ENCODE results near the gene PPA2. TPM values are rescaled to one million over a fixed set of nuclear protein-coding genes. Genes with fewer than 3 reads are reported as not detected.

The PPA2 gene
- total RNA-seq, 1 experiment from 2014 or later: 76.4 TPM

DNA sequence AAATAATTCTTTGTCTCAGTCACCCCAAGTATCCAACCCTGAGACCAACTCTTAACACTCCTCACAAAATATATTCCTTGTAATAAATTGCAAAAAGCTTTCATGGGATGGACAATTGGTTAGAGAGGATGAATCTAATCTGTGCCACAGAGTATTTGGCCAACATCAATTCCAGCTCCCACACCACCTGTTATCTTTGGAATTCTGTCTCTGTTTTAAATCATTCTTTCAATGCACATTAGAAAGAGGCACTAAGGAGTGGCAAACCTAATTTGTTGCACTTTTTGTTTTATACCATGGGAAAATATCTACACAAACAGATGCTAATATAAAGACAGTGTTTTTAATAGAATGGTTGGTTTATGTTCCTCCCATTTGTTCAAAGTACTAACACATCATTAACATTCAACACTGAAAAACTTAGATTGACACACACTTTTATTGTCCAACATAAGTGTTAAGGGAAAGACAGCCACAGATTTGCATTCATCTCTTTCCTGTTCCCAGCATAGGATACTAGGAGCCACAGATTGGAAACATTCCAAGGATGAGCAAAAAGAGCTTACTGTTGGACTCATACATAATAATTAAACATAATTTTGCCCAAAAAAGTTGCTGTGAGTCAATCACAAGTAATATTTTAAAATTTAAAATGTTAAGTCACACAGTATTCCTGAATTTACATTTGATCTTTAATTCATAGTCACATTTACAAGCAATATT is 116.4 kb downstream of the PPA2 start:
- H3K23me2 ChIP-seq (ENCODE audit: insufficient read length, low read depth, low read length, poor library complexity, severe bottlenecking): no peaks in the 10 kb centered on the region
- no peak overlapping the region for H3K56ac ChIP-seq (ENCODE audit: insufficient read length, low read depth, low read length)
- no peak overlapping the region for H4K8ac ChIP-seq (replicated peaks; ENCODE audit: insufficient read length, low read depth, low read length)
- no peak overlapping the region for H3K4ac ChIP-seq (ENCODE audit: low read depth, low read length)
- no peaks in the 10 kb centered on the region for H3K4me1 Mint-ChIP-seq
- H3K79me2 ChIP-seq (ENCODE audit: insufficient read depth, low read length): no peaks in the 10 kb centered on the region
- no peaks in the 10 kb centered on the region for H3K4me1 ChIP-seq (ENCODE audit: insufficient read depth, low read length)
- no peak overlapping the region for H3K23ac ChIP-seq (ENCODE audit: insufficient read length, low read depth, low read length)
- H3K9me3 ChIP-seq (ENCODE audit: control insufficient read depth, low read depth, low read length): no peaks in the 10 kb centered on the region
- H3K9ac ChIP-seq (ENCODE audit: extremely low read depth, insufficient read length, low read length): no peak overlapping the region
- H3K27ac Mint-ChIP-seq: no peak overlapping the region
- H3K27ac ChIP-seq (ENCODE audit: insufficient read length, low read depth, low read length): no peak overlapping the region
- H4K20me1 ChIP-seq (ENCODE audit: control insufficient read depth, insufficient read depth, insufficient read length): no peaks in the 10 kb centered on the region
- peaks cover 9 to 12% (median 10%) of the 10 kb centered on the region in 3 experiments; a peak in 6 of 7 replicates for H3K36me3 Mint-ChIP-seq (ENCODE audit: insufficient read depth in 1 of 3, low read depth in 3 of 3)
- H2AFZ ChIP-seq (ENCODE audit: low read length): no peak overlapping the region
- no peaks in the 10 kb centered on the region for H3K27me3 Mint-ChIP-seq (ENCODE audit: low read depth)
- peaks cover 0 to 3% of the 10 kb centered on the region in 2 experiments; a peak in 1 of 5 replicates for H3K9me3 Mint-ChIP-seq
- H4K5ac ChIP-seq (ENCODE audit: insufficient read length, low read depth, low read length): no peak overlapping the region
- no peak overlapping the region for H3K4me3 Mint-ChIP-seq
- H3K27me3 ChIP-seq (ENCODE audit: insufficient read depth, low read length): no peaks in the 10 kb centered on the region
- H3K79me1 ChIP-seq (ENCODE audit: insufficient read depth, low read depth, low read length, poor library complexity, severe bottlenecking): no peaks in the 10 kb centered on the region
- H3K4me2 ChIP-seq (ENCODE audit: insufficient read depth, insufficient read length, low read length): no peak overlapping the region
- no peak overlapping the region for H3K18ac ChIP-seq (ENCODE audit: insufficient read length, low read depth, low read length)
- no peak overlapping the region for H4K91ac ChIP-seq (ENCODE audit: insufficient read length, low read depth, low read length)
- no peak overlapping the region for H2BK5ac ChIP-seq (ENCODE audit: insufficient read length, low read length)
- no peak overlapping the region for H3K14ac ChIP-seq (ENCODE audit: insufficient read depth, low read length)
- TF ChIP-seq, protein P1, sequence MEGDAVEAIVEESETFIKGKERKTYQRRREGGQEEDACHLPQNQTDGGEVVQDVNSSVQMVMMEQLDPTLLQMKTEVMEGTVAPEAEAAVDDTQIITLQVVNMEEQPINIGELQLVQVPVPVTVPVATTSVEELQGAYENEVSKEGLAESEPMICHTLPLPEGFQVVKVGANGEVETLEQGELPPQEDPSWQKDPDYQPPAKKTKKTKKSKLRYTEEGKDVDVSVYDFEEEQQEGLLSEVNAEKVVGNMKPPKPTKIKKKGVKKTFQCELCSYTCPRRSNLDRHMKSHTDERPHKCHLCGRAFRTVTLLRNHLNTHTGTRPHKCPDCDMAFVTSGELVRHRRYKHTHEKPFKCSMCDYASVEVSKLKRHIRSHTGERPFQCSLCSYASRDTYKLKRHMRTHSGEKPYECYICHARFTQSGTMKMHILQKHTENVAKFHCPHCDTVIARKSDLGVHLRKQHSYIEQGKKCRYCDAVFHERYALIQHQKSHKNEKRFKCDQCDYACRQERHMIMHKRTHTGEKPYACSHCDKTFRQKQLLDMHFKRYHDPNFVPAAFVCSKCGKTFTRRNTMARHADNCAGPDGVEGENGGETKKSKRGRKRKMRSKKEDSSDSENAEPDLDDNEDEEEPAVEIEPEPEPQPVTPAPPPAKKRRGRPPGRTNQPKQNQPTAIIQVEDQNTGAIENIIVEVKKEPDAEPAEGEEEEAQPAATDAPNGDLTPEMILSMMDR (conservative IDR thresholded peaks at IDR 0.05): no peak
- no peak overlapping the region for H2BK15ac ChIP-seq (ENCODE audit: low read depth, low read length)
- H3T11ph ChIP-seq (ENCODE audit: low read length): no peak overlapping the region
- H2BK120ac ChIP-seq (ENCODE audit: low read depth, low read length, poor library complexity, severe bottlenecking): no peak overlapping the region
- DNase-seq: no peak
- H2BK20ac ChIP-seq (ENCODE audit: low read depth, low read length, poor library complexity, severe bottlenecking): no peak overlapping the region
- H2BK12ac ChIP-seq (ENCODE audit: insufficient read length, low read depth, low read length): no peak overlapping the region
- no peak overlapping the region for H2AK5ac ChIP-seq (ENCODE audit: insufficient read length, low read length)

Measured in H9 (cell line).